ENCODE data around the gene ZNF436. TPM values are rescaled to one million over a fixed set of nuclear protein-coding genes. Genes with fewer than 3 reads are reported as not detected.
A peak's percentile ranks its signal among the peaks of the same experiment; 100 is the strongest.

The ZNF436 gene
- total and polyA plus RNA-seq, 9 of the 15 experiments (the other 6 are each of a cell fraction or from before 2014, with no cell fraction given): 2.1 to 11.3 (median 6.8) TPM

DNA sequence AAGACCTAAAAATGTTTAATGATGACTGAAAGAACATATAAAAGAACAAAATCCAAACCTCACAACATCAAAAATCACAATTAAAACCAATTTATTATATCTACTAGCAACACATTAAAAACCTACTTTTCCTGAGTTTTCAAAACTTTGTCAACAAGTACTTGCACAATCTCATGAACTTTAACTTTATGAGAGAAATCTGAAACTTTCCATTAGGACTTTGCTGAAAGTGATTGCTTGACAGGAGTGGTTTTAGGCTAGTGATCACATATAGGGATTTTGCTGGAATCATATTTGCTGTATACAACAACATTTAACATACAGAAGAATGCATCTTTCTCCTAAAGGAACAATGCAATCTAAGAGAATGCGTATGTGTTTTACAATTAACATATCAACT, 38.8 kb downstream of the ZNF436 start:
- TF ChIP-seq POLR2H (tag; IDR thresholded peaks at IDR 0.05; ENCODE audit: low read depth): peak; percentile 18; the same call in 1 of the 2 replicates
- 0 out of 2 replicates have a peak, but pooled peaks have one; percentile 16 for TF ChIP-seq ZNF280B (CRISPR knock-in tag; IDR thresholded peaks at IDR 0.05)
- no peak for TF ChIP-seq ELK3 (CRISPR knock-in tag; IDR thresholded peaks at IDR 0.05)
- H3K79me2 ChIP-seq (ENCODE audit: control insufficient read depth, insufficient read depth, low read length): peaks cover 84% of the 10 kb centered on the region
- in situ Hi-C loops (cut with MboI): no loop called here

More for the DNA sequence above, 38.8 kb downstream of the ZNF436 start:
- Histone ChIP-seq H3K27me3 (ENCODE audit: control insufficient read depth in 2 of 2, insufficient read depth in 2 of 2, low read length in 2 of 2) (no peaks in the 10 kb centered on the region), H3K36me3 (ENCODE audit: control insufficient read depth, insufficient read depth, low read length) (peaks cover 92% of the 10 kb centered on the region), H3K27ac (ENCODE audit: extremely low read depth, low read depth, low read length) (no peak overlapping the region), H3K4me3 (no peak overlapping the region), H3K9me3 (replicated peaks; ENCODE audit: control insufficient read depth, insufficient read depth, low read depth, low read length) (no peaks in the 10 kb centered on the region), H3K4me2 (ENCODE audit: insufficient read depth, low read length) (no peak overlapping the region), H3K9me1 (ENCODE audit: control insufficient read depth, insufficient read depth, low read length) (no peaks in the 10 kb centered on the region), H4K20me1 (replicated peaks; ENCODE audit: control insufficient read depth, insufficient read depth, low read length) (no peaks in the 10 kb centered on the region), H3K9ac (ENCODE audit: insufficient read depth in 1 of 2, low read depth in 2 of 2, low read length in 2 of 2) (no peak overlapping the region), H2AFZ (ENCODE audit: low read depth, low read length) (no peak overlapping the region), H3K4me1 (replicated peaks in 1 of 2; ENCODE audit: control insufficient read depth in 2 of 2, insufficient read depth in 2 of 2, low read length in 2 of 2) (peaks cover 0 to 9% of the 10 kb centered on the region in 2 experiments; a peak in 1 of 5 replicates)
- no TSS peak for BruUV-seq (replicated peaks)
- FAIRE-seq (no peak), ATAC-seq (no peak), DNase-seq (ENCODE audit: extremely low read depth in 1 of 4, low spot score in 3 of 4) (no peak)
- intact Hi-C loops (cut with micrococcal nuclease): no loop called here
- WGBS (ENCODE audit: insufficient coverage, low coverage, missing lambda C conversion rate): 96% methylated on average over 1 of the region's 1 CpG
- CTCF ChIA-PET (ENCODE audit: low intra/inter-chr PET ratio): no interaction called here
- POLR2A ChIA-PET: interaction anchor here (0.8 to 2.9 kb wide), 4 partner anchors 9 to 170 kb away, joined by 3 to 21 read pairs (median 10); partner anchors contain the start of gene HNRNPR
